ENCODE measurements around the gene CLCN3.
"Not testable (repeated sequence)": the region's sequence is repeated elsewhere in the genome, so short reads cannot be mapped to it uniquely, and the experiment has no call there.

The CLCN3 gene

GRCh38 chr4:169761846-169762245, 141.5 kb downstream of the CLCN3 start:
- ChIA-PET CTCF (no interaction called here), POLR2A (no interaction called here)
- TF ChIP-seq CTCF (IDR thresholded peaks at IDR 0.05; ENCODE audit: control extremely low read depth, extremely low read depth, low read depth, missing control alignments): no peak
- no peak for DNase-seq (ENCODE audit: extremely low spot score)

GRCh38 chr4:169765835-169766234, 145.5 kb downstream of the CLCN3 start:
- CTCF ChIA-PET: interaction anchor here (2.0 kb wide), 1 partner anchor 10 kb away, joined by 8 read pairs; no protein-coding TSS in a partner anchor
- DNase-seq (ENCODE audit: extremely low spot score): no peak
- POLR2A ChIA-PET: interaction anchor here (0.8 kb wide), 1 partner anchor 22 kb away, joined by 3 read pairs; no protein-coding TSS in a partner anchor
- no peak for TF ChIP-seq CTCF (IDR thresholded peaks at IDR 0.05; ENCODE audit: control extremely low read depth, extremely low read depth, low read depth, missing control alignments)

GRCh38 chr4:169766741-169767140, 146.4 kb downstream of the CLCN3 start:
- ChIA-PET CTCF (interaction anchor here (2.0 kb wide), 1 partner anchor 9 kb away, joined by 8 read pairs; no protein-coding TSS in a partner anchor), POLR2A (no interaction called here)
- no peak for DNase-seq (ENCODE audit: extremely low spot score)
- no peak for TF ChIP-seq CTCF (IDR thresholded peaks at IDR 0.05; ENCODE audit: control extremely low read depth, extremely low read depth, low read depth, missing control alignments)

- DNase-seq (ENCODE audit: extremely low spot score): no peak
- TF ChIP-seq CTCF (IDR thresholded peaks at IDR 0.05; ENCODE audit: control extremely low read depth, extremely low read depth, low read depth, missing control alignments): no peak
- ChIA-PET POLR2A (no interaction called here), CTCF (interaction anchor here (1.4 kb wide), 1 partner anchor 9 kb away, joined by 7 read pairs; no protein-coding TSS in a partner anchor)
These were observed 148.0 kb downstream of the CLCN3 start for GRCh38 chr4:169768385-169768784.

GRCh38 chr4:169770416-169770815, 150.0 kb downstream of the CLCN3 start:
- POLR2A ChIA-PET: no interaction called here
- no peak for TF ChIP-seq CTCF (IDR thresholded peaks at IDR 0.05; ENCODE audit: control extremely low read depth, extremely low read depth, low read depth, missing control alignments)
- CTCF ChIA-PET: no interaction called here
- DNase-seq (ENCODE audit: extremely low spot score): no peak

GRCh38 chr4:169771556-169772080, 151.2 kb downstream of the CLCN3 start:
- POLR2A ChIA-PET; DNase-seq (ENCODE audit: extremely low spot score): not testable (repeated sequence)
- CTCF ChIA-PET: interaction anchor here (1.6 kb wide), 1 partner anchor 38 kb away, joined by 3 read pairs; no protein-coding TSS in a partner anchor
